ENCODE measurements around the gene KLHL2.

DNA sequence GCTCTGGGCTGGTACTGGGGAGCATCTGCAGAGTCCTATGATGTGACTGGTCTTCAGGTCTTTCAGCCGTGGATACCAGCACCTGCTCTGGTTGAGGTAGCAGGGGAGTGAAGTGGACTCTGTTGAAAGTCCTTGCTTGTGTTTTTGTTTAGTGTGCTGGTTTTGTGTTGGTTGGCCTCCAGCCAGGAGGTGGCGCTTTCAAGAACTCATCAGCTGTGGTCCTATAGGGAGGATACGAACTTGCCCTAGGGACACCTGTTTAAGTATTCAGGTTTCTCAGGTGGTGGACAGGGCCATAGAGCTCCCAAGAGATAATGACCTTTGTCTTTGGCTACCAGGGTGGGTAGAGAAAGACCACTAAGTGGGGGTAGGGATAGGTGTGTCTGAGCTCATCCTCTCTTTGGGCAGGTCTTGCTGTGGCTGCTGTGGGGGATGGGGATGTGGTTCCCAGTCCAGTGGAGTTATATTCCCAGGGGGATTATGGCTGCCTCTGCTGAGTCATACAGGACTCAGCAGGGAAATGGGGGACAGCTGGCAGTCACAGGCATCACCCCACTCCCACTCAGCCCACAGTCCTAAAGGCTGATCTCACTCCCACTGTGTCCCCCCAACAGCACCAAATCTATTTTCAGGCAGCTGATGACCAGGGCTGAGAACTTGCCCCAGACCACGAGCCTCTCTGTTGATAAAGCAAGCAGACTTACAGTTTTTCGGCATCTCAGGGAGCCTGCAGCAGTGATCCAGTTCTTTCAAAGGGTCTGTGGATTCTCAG lies 144.2 kb downstream of the KLHL2 start:
- TF ChIP-seq ZNF24 (IDR thresholded peaks at IDR 0.05) (no peak), HDAC2 (IDR thresholded peaks at IDR 0.05) (no peak), ELF1 (tag; IDR thresholded peaks at IDR 0.05) (no peak), KDM1A (IDR thresholded peaks at IDR 0.05) (no peak), NFYB (IDR thresholded peaks at IDR 0.05; ENCODE audit: extremely low read depth, insufficient read length) (no peak), PURB (CRISPR knock-in tag; IDR thresholded peaks at IDR 0.05; ENCODE audit: low read depth) (no peak)
- TF ChIP-seq, protein P1, sequence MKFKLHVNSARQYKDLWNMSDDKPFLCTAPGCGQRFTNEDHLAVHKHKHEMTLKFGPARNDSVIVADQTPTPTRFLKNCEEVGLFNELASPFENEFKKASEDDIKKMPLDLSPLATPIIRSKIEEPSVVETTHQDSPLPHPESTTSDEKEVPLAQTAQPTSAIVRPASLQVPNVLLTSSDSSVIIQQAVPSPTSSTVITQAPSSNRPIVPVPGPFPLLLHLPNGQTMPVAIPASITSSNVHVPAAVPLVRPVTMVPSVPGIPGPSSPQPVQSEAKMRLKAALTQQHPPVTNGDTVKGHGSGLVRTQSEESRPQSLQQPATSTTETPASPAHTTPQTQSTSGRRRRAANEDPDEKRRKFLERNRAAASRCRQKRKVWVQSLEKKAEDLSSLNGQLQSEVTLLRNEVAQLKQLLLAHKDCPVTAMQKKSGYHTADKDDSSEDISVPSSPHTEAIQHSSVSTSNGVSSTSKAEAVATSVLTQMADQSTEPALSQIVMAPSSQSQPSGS (CRISPR knock-in tag; IDR thresholded peaks at IDR 0.05) = no peak
